ENCODE data around the gene SETD7.
A peak's percentile ranks its signal among the peaks of the same experiment; 100 is the strongest.

Gene SETD7

DNA sequence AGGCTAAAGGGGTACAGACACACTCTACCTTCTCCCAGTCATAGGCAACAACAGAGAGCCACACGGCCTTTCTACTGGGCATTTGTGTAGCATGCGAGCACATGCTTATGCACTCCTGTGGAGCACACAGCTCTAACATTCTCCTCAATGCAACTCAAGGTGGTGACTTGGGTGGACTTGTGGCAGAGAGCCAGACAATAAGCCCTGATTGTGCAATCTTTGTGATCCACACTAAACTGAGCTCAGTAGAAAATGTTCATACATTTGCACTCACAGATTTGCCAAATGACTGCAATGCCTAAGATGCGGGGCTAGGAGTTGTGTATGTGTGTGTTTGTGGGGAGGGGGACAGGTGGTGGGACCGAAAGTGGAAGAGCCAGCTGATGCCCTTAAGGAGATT lies 31.4 kb upstream of the SETD7 start:
- no peak for TF ChIP-seq ZNF70 (CRISPR knock-in tag; IDR thresholded peaks at IDR 0.05)
- TF ChIP-seq, protein P1, sequence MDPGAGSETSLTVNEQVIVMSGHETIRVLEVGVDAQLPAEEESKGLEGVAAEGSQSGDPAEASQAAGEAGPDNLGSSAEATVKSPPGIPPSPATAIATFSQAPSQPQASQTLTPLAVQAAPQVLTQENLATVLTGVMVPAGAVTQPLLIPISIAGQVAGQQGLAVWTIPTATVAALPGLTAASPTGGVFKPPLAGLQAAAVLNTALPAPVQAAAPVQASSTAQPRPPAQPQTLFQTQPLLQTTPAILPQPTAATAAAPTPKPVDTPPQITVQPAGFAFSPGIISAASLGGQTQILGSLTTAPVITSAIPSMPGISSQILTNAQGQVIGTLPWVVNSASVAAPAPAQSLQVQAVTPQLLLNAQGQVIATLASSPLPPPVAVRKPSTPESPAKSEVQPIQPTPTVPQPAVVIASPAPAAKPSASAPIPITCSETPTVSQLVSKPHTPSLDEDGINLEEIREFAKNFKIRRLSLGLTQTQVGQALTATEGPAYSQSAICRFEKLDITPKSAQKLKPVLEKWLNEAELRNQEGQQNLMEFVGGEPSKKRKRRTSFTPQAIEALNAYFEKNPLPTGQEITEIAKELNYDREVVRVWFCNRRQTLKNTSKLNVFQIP (CRISPR knock-in tag; IDR thresholded peaks at IDR 0.05; ENCODE audit: borderline replicate concordance, low read depth): no peak
- no peak for TF ChIP-seq PPARA (CRISPR knock-in tag; IDR thresholded peaks at IDR 0.05; ENCODE audit: borderline replicate concordance)
- no peak for TF ChIP-seq TOX (CRISPR knock-in tag; IDR thresholded peaks at IDR 0.05; ENCODE audit: borderline replicate concordance)
- TF ChIP-seq, protein P2, sequence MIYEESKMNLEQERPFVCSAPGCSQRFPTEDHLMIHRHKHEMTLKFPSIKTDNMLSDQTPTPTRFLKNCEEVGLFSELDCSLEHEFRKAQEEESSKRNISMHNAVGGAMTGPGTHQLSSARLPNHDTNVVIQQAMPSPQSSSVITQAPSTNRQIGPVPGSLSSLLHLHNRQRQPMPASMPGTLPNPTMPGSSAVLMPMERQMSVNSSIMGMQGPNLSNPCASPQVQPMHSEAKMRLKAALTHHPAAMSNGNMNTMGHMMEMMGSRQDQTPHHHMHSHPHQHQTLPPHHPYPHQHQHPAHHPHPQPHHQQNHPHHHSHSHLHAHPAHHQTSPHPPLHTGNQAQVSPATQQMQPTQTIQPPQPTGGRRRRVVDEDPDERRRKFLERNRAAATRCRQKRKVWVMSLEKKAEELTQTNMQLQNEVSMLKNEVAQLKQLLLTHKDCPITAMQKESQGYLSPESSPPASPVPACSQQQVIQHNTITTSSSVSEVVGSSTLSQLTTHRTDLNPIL (CRISPR knock-in tag; IDR thresholded peaks at IDR 0.05; ENCODE audit: low read depth): no peak
- no peak for TF ChIP-seq BACH2 (CRISPR knock-in tag; IDR thresholded peaks at IDR 0.05; ENCODE audit: borderline replicate concordance)
- TF ChIP-seq ISL1 (CRISPR knock-in tag; IDR thresholded peaks at IDR 0.05): no peak

DNA sequence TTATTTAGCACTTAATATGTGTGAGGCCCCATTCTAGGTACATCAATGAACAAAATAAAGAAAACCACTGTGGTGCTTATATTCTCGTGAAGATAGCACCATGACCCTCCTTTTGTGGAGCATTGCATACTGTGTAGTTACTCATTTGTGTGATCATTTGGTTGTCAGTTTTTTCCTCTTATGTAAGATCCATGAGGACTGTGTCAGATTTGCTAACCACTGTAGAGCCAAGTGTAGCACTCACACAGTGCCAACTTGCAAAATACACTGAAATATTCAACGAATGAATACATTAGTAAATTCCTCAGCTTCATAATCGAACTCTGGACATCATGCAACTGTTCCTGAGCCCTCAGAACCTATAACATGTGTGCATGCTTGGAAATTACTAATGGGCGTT lies 29.5 kb upstream of the SETD7 start:
- no peak for TF ChIP-seq SNAI2 (CRISPR knock-in tag; IDR thresholded peaks at IDR 0.05)
- TF ChIP-seq PPARA (CRISPR knock-in tag; IDR thresholded peaks at IDR 0.05; ENCODE audit: borderline replicate concordance): no peak
- TF ChIP-seq, protein P3, sequence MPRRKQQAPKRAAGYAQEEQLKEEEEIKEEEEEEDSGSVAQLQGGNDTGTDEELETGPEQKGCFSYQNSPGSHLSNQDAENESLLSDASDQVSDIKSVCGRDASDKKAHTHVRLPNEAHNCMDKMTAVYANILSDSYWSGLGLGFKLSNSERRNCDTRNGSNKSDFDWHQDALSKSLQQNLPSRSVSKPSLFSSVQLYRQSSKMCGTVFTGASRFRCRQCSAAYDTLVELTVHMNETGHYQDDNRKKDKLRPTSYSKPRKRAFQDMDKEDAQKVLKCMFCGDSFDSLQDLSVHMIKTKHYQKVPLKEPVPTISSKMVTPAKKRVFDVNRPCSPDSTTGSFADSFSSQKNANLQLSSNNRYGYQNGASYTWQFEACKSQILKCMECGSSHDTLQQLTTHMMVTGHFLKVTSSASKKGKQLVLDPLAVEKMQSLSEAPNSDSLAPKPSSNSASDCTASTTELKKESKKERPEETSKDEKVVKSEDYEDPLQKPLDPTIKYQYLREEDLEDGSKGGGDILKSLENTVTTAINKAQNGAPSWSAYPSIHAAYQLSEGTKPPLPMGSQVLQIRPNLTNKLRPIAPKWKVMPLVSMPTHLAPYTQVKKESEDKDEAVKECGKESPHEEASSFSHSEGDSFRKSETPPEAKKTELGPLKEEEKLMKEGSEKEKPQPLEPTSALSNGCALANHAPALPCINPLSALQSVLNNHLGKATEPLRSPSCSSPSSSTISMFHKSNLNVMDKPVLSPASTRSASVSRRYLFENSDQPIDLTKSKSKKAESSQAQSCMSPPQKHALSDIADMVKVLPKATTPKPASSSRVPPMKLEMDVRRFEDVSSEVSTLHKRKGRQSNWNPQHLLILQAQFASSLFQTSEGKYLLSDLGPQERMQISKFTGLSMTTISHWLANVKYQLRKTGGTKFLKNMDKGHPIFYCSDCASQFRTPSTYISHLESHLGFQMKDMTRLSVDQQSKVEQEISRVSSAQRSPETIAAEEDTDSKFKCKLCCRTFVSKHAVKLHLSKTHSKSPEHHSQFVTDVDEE (CRISPR knock-in tag; IDR thresholded peaks at IDR 0.05): no peak
- ATAC-seq: no peak

More for the DNA sequence above, 31.4 kb upstream of the SETD7 start:
- no peak for ATAC-seq

DNA sequence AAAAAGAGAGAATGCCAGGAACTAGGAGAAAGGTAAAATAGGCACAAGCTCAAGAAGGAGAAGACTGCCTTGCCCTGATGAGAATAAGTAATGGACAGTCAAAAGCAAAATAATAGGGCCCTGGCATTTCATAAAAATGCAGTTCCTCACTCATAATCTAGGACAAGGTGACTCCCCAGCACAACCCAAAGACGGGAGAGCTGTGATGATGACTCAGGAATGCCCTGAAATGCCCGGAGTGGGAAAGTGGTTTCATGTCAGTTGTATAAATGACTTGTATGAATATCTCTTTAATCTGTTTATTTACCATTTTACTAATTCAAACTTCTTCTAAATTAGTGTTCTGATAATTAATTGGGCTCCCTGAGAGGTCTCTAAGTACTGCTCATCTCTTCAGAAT lies 28.8 kb upstream of the SETD7 start:
- peak; percentile 51; the same call in 2 of the 3 replicates for ATAC-seq

More for the DNA sequence above, 28.8 kb upstream of the SETD7 start:
- TF ChIP-seq ZFP30 (CRISPR knock-in tag; IDR thresholded peaks at IDR 0.05) (no peak), PPARA (CRISPR knock-in tag; IDR thresholded peaks at IDR 0.05; ENCODE audit: borderline replicate concordance) (no peak), ZNF565 (CRISPR knock-in tag; conservative IDR thresholded peaks at IDR 0.05; ENCODE audit: low read depth) (no peak), ZNF8 (CRISPR knock-in tag; IDR thresholded peaks at IDR 0.05) (no peak), SNAI2 (CRISPR knock-in tag; IDR thresholded peaks at IDR 0.05) (no peak), ARNTL (CRISPR knock-in tag; IDR thresholded peaks at IDR 0.05; ENCODE audit: borderline replicate concordance, low read depth) (no peak), ESRRG (CRISPR knock-in tag; IDR thresholded peaks at IDR 0.05) (no peak), GLIS3 (CRISPR knock-in tag; IDR thresholded peaks at IDR 0.05) (no peak), OSR1 (CRISPR knock-in tag; IDR thresholded peaks at IDR 0.05) (no peak), ZFP3 (CRISPR knock-in tag; IDR thresholded peaks at IDR 0.05) (no peak), ZNF70 (CRISPR knock-in tag; IDR thresholded peaks at IDR 0.05) (no peak), BACH2 (CRISPR knock-in tag; IDR thresholded peaks at IDR 0.05; ENCODE audit: borderline replicate concordance) (no peak), RARB (CRISPR knock-in tag; IDR thresholded peaks at IDR 0.05) (no peak), CSDC2 (CRISPR knock-in tag; IDR thresholded peaks at IDR 0.05) (no peak), TCF4 (CRISPR knock-in tag; IDR thresholded peaks at IDR 0.05; ENCODE audit: borderline replicate concordance) (no peak)
- TF ChIP-seq, protein P3 (CRISPR knock-in tag; IDR thresholded peaks at IDR 0.05): no peak
- TF ChIP-seq, protein P2 (CRISPR knock-in tag; IDR thresholded peaks at IDR 0.05; ENCODE audit: low read depth): no peak
- TF ChIP-seq, protein P4, sequence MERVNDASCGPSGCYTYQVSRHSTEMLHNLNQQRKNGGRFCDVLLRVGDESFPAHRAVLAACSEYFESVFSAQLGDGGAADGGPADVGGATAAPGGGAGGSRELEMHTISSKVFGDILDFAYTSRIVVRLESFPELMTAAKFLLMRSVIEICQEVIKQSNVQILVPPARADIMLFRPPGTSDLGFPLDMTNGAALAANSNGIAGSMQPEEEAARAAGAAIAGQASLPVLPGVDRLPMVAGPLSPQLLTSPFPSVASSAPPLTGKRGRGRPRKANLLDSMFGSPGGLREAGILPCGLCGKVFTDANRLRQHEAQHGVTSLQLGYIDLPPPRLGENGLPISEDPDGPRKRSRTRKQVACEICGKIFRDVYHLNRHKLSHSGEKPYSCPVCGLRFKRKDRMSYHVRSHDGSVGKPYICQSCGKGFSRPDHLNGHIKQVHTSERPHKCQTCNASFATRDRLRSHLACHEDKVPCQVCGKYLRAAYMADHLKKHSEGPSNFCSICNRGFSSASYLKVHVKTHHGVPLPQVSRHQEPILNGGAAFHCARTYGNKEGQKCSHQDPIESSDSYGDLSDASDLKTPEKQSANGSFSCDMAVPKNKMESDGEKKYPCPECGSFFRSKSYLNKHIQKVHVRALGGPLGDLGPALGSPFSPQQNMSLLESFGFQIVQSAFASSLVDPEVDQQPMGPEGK (CRISPR knock-in tag; IDR thresholded peaks at IDR 0.05; ENCODE audit: borderline replicate concordance): no peak
